ENCODE measurements around the gene B4GALT5.
"Not testable (repeated sequence)": the region's sequence is repeated elsewhere in the genome, so short reads cannot be mapped to it uniquely, and the experiment has no call there.

The B4GALT5 gene

DNA sequence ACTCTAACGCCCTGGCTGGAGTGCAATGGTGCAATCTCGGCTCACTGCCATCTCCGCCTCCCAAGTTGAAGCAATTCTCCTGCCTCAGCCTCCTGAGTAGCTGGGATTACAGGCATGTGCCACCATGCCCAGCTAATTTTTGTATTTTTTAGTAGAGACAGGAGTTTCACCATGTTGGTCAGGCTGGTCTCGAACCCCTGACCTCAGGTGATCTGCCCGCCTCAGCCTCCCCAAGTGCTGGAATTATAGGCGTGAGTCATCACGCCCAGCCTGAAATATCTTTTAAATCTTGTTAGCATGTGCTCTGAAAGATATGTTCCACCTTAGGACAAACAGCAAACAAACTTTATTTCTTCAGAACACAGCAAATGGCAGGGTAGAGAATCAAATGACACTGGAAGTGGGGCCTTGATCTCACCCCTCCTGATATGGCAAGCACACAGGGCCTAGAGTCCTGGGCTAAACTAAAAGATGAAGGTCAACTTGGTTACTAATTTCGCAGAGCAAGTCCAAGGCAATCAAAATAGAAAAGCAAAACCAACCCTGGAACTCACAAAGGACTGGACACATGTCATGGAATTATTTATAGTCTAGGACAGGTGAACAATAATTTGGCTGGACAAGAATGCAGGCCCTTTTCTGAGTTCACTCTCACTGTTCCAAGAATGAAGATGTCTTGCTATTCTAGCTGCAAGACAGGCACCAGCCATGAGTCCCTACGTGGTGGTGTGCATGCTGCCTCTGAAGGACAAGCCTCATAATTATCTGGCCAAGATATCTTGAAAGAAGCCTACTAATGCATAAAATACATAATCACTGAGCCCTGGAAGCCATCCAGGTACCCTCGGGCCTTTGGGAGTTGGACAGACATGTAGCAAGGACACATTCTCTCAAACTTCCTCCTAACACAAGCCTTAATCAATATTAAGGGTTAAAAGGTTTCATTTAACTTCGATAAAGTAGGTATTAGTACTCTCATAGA lies 35.6 kb downstream of the B4GALT5 start:
- no peak for DNase-seq

DNA sequence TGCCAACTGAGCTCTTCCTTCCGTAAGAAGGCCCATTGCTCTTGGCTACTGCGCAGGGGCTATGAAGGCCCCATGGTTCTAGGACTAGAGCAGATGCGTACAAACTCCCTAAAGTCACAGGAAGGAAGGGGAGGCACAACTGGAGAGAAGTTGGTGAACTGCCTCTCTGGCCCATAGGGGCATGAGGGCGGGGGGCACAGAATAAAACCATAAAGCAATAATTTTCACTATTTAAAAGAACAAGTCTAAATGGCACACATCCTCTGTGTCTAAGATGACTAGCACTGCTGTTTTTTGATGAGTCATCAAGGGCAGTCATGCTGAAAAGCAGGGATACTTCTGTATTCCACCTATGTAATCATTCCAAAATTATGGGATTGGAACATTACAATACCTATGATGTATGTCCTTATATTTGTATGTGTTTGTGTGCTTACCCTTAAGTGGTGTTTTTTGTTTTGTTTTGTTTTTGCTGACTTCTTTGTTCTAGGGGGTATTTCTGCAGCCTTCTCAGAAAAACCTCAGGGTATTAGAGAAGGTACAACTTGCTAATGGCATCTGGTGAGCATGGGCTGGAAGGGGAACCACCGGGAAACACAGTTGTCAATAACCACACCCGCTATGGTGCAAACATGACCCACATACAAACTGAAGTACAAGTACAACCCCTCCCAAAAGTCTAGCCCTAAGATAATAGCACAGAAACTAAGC lies 36.9 kb downstream of the B4GALT5 start:
- peak; percentile 74 to 85 for DNase-seq

DNA sequence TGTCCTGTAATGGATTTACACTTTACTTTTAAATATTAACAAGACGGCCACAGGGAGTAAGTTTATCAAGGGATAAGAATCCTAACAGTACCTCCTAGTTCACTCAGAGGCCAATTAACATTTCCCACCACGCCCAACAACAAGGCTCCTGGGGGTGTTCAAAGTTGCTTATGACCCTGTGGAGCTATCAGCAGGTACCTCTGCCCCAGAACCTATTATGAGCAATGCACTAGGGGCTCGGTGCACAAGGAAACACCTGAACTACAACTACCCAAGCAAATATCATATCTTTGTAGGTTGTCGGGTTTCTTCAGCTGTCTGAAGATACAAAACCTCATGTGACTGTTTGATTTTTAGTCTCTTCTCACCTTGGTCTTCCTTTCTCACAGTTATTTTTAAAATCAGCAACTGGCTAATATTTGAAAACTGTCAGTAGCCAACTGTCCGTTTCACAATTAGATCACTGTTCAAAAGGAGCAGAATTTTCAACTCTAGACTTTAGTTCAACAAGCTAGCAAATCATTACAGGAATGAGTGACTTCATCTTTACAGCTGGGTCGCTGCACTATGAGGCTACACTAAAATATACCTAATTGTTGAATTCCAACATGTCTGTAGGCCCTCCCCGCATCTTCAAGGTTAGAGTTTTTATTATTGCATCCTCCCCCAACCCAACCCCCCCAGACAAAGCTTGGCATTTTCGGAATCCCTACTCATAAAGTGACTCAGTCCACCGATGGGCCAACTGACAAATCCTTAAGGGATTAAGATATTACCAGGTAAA lies 38.1 kb downstream of the B4GALT5 start:
- peak in 1 of 2 donors; percentile 25 for DNase-seq

DNA sequence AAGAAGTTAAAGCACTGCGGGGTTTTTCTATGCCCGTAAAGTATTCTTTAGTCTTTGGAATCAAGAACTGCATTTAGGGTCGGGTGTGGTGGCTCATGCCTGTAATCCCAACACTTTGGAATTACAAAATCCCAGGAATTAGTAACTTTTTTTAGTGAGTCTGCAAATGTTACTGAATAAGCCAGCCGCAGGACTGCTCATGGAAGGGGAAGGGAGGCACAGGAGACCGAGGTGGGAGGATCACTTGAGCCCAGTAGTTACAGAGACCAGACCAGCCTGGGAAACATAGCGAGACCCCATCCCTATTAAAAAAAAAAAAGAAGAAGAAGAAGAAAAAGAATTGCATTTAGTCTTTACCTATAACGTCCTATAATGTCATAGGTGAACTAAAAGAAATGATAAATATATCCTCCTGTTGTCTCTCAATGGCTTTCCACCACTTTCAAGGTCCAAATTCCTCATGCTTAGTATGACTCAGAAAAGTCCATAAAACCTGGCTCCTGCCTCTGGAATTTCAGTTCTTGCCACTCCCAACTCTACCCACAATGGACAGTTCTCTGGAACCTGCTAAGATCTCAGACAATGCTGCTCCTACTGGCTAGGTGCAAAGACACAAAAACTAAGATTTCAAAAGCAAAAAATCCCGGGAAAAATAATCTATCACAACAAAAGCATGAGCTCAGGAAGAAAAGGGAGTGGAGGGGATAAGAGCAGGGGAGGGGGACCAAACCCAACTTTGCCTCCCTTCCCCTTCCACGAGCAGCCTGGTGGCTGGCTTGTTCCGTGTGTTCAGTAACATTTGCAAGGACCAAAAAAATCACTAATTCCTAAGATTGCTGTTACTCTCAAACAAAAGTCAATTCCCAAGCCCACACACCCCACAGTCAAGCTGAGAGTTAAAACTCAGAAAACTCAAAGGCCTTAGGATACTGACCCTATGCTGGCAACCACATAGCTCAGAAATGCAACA lies 39.0 kb downstream of the B4GALT5 start:
- no peak for DNase-seq

DNA sequence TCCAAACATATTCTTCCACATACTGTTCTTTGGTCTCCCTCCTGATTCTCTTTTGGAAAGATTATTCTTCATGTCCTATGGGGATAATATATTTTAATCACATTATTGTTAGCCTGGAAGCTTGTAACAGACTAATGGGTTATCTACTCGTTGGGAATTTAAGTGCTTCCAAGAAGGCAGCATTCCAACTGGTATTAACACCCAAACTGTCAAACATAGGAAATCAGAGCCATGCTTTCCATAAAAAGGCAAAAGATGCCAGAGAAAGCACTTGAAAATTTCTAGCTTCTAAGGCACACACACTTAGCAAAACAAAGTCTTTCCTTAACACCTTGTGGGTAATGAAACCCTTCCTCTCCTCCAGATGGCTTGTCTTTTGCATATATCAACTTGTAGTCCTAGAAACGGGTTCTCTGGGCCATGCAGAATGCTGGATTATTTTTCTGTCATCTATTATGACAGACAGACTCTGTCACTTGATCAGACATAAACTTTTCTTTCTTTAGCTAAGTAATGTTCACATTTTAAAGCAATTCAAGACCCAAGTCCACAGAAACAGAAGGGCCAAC lies 41.5 kb downstream of the B4GALT5 start:
- DNase-seq = no peak

DNA sequence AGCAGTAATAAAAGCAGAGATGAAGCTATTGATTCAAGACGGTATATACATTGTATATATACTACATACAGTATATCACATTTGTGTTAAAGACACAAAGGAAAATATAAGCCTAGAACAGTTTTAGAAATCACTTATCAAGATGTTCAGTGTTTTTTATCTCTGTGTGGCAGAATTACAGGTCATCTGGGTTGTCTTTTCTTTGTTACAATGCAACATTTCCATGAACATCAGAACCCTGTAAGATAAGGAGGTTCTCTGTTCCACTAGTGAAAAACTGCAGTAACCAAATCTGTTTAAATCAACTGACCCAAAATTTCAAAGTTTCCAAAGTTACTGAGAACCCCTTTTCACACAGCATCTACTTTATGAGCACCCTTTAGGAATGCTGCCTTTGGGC lies 42.2 kb downstream of the B4GALT5 start:
- no peak for DNase-seq

DNA sequence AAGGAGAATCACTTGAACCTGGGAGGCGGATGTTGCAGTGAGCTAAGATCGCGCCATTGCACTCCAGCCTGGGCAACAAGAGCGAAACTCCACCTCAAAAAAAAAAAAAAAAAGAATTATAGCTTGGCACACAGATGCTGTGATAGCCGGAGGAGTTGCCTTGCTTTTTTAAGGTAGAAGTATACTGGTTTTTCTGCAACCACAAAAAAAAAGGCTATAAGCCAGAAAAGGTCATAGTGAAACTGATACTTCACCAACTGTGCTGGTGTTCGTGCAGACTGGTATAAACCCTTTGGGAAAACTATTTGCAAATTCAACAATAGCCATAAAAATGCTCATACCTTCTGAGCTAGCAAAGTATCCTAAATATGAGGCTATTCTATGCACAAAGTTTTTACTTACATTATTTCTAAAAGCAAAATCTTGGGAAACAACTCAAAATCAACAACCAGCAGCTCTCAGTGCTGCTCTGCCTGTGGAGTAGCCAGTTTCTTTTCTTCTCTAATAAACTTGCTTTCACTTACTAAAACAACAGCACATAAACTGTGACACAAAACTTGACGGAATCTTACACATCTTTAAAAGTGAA lies 44.0 kb downstream of the B4GALT5 start:
- peak in 1 of 2 donors; percentile 58 for DNase-seq

DNA sequence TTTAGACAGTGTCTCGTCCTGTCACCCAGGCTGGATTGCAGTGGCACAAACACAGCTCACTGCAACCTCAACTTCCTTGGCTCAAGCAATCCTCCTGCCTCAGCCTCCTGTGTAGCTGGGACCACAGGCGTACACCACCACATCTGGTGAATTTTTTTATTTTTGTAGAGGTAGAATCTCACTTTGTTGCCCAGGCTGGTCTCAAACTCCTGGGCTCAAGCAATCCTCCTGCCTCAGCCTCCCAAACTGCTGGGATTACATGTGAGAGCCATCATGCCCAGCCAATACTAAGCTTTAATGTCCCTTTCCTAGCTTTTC lies 44.8 kb downstream of the B4GALT5 start:
- not testable (repeated sequence) for DNase-seq

DNA sequence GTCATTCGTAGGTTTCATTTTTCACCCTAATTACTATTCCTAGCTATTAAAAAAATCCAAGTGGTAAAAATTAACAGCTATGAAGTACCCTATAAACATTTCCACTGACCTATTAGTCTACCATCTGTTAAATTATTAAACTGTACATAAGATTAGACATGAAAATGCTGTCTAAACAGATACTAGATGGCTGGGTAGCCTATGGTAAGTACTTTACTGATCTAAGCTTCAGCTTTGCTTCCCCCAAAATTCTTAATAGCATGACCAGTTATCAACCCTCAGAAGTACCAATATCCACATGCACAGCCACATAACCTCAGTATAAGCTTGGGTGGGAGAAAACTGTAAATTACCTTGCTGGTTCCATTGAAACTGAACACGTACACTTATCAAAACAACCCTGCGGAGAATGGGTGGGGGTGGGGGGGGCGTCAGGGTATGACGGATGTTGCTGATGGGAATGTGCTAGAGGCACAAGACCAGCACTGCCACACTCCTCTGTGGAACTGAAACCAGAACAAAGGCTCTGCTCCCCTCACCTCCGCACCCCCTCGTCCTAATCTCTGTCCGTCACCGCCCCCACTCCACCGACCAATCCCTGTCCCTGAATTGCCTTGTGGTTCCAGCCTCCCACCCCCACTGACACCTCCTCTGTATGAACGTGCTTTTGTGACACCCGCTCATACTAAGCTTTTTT lies 45.3 kb downstream of the B4GALT5 start:
- DNase-seq = peak; percentile 86 to 91

DNA sequence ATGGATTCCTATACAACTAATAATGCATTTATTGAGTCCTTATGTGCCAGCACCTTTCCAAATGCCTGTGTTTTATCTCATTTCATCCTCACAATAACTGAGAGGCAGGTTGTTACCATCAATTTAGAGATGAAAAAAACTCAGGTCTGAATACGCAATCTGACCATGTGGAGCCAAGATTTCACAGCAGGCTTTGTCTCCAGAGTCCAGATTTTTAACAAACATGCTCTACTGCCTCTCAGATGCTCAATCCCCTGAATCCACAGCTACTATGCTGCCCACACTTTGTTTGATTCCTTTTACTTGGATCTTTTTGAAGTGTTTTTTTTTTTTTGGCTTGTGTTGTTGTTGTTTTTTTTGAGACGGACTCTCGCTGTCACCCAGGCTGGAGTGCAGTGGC lies 46.8 kb downstream of the B4GALT5 start:
- no peak for DNase-seq

DNA sequence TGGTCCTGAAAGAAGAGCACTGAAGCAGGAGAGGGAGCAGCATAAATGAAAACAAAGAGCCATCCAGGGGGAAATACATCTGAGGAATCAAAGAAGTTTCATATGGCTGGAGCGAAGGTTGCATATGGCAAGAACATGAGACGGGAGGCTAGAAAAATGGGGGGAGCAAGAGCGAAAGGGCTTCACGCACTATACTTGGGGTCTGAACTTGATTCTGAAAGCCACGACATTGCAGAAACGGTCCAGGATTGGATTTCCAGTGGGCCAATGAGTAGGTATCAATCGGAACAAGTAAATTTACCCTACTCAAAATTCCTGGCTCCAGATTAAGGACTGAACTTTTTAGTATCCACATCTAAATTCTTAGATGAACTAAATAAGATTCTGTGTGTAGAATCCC lies 47.9 kb downstream of the B4GALT5 start:
- no peak for DNase-seq

DNA sequence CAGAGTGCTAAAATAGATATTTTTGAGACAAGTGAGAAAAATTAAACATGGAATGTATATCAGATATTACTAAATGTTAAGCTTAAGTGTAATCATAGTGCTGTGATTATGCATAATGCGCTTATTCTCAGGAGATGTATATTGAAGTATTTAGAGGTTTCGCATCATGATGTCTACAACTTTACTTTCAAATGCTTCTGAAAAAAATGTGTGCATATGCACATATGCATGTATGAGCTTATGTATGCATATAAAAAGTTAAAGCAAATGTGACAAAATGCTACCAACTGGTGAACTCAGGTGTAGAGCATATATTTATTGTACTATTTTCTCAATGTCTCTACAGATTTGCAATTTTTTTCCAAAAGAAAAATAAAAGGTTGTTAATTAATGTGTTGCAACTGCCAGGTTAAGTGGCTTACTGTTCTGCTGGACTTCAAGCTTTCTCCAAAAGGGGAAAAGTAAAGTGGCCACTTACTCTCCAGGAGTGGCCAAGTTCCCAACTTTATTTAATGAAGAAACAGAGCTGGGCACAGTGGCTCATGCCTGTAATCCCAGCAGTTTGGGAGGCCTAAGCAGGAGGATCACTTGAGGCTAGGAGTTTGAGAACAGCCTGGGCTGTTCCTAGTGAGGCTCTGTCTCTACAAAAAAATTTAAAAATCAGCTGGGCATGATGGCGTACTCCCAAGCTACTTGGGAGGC lies 48.9 kb downstream of the B4GALT5 start:
- no peak for DNase-seq

DNA sequence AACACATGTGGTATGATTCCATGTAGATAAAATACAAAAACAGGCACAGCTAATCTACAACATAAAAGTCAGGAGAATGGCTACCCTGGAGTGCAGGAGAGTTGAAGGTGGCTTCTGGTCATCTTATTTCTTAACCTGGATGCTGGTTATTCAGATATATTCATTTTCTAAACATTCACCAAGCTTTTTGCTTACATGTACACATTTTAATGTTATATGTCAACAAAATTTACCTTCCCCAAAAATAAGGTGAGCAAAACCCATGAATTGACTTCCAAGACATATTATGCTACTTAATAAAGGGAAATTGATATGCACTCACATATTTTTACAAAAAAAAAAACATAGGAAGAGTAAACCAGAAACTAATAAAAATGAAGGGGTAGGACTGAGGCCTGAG lies 50.6 kb downstream of the B4GALT5 start:
- DNase-seq = no peak

DNA sequence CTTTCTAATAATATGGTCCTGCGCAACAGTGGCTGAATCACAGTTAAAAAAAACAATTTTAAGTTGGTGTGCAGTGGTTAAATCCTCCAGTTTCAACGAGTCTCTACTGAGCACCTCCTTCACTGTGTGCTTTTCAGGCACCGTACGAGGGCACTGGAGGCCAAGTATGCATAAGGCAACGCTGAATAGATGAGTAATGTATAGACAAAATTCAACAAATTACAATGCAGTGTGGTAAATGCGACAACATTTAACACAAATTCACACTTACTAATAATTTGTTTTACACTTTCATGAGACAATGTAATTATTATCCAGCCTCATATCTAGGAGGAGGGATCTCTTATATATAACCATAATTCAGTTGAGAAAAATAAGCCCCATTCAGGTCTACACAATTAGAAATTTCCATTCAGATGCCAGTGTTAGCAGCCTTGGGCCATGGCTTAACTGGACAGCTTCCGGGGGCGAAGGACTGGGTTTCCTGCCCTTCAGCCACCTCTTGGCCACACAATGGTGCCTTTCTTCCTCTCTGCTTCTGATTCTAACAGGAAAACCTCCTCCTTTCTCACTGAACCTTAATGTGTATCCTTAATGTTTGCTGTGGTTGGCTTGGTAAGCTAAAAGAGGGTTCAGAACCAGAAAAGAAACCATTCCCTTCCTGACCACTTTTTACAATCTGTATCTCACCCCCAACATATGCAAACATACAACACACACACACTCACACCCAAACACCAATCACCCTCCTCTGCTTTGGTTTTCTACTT lies 51.9 kb downstream of the B4GALT5 start:
- DNase-seq = no peak

DNA sequence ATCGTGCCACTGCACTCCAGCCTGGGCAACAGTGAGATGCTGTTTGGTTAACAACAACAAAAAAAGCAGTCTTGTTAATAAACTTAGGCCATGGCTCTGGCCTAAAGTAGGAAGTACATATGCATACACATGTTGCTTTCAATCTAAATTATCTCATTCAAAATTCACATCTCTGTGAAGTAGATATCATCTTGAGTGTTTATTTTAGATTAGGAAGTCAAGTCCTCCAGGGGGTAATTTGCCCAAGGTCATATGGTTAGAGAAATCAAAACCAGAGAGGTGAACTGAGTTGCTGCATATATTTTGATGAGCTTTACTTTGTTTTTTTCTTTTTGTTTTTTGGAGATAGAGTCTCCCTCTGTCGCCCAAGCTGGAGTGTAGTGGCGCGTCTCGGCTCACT lies 52.8 kb downstream of the B4GALT5 start:
- DNase-seq = no peak

DNA sequence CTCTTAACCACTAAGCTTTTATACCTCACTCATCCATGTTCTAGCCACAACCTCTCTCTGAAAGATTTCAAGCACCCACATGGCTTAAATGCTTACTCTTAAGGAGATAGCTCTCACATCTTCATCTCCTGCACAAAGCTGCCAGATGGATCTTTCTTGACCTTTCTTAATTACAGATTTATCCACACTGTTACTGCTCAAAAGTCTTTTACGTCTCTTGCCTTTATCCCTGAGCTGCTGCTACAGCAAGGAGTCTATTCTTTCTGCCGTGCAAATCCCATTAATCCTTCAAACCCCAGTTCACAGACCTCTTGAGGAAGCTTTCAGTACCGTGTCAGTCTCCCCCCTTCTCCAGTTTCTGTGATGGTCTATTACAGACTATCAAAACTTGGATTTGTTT lies 54.6 kb downstream of the B4GALT5 start:
- DNase-seq = no peak

DNA sequence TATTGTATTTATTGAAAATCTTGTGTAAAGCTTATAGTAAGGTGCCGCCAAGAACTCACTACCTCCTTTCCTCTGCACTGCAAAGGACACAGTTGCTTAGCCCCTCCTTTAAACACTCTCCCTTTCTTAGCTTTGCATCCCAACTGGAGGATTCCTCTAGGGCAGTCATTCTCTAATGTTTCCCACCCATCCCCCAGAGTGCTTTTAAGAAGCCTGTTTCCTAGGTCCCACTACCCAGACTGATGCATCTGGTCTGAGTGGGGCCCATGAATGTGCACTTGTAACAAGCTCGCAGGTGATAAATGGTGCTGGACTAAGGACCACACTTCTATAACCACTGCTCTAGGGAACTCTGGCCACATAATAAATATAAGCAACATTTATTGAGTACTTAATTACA lies 55.2 kb downstream of the B4GALT5 start:
- no peak for DNase-seq

DNA sequence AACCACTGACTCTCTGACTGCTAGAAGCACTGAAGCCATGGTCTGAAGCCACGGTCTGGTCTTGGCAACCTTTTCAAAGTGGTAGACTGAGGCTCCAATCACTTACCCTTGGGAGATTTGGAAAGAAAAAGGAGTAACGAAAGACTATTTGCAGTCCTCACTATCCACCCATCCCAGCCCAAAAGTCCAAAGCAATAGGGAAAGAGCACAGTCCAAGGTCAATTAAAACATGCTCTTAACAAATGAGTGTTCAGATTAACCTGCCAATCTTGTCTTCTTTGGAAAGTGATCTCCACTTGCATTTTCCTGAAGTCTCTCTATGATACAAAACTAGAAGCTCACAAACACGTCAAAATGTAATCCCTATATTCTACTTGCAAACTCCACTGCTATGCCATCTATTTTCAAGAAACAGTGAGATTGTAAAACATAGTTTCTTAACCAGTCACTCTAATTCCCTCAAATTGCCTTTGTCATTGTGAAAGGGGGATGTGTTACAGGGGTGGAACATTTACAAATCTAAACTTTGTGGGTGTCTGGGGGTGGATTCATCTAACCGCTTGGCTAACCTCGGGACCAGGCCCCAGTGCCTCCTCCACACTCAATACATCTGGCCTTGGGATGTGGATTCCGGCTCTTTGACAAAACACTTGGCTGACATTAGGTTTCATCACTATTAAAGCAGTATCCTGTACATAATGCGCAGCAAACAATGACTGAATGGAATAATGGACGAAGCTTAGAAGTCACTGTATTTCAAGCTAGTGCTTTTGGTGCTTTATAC lies 56.4 kb downstream of the B4GALT5 start:
- no peak for DNase-seq

DNA sequence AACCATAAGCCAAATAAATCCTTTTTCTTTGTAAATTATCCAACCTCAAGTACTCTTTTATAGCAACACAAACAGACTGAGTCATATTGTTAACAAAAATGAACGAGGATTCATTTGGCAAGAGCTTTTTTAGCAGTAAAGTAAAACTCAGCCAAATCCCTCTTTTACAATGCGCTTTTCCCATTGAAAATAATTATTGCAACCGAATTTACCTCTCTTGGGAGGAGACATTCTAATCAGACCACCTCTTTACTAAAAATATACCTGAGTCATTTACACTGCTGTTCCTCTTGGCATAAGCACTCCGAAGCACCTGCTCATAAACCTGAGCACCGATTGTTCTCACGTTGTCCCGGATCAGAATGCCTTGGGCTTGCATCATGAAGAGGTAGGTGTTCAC lies 57.4 kb downstream of the B4GALT5 start:
- no peak for DNase-seq

Measured in CD4-positive, alpha-beta T cell treated with Interleukin-4 for 1 hour (primary cell).